Ovary (tissue), 3 donors: ENCODE measurements around the gene THSD7A.

Experiments
- POLR2A ChIP-seq: fragments of 450-650 bp; IDR thresholded peaks from one replicate; pipeline ENCODE4 v1.6.1; 2017; ENCODE audit warnings: antibody characterized with exemption, mild to moderate bottlenecking, moderate library complexity
- TF ChIP-seq, protein P1 (sequence below), 3 donors: fragments of 450-650 bp in 2 of 3; fragments of 200-600 bp in 1 of 3; IDR thresholded peaks; one replicate each; pipeline versions ENCODE4 v1.5.1 to v1.8.0; 2016 to 2022; ENCODE audit warnings: antibody characterized with exemption in 3 of 3, mild to moderate bottlenecking in 1 of 3
- donor health status: DM: no; HTN: no; CAD: no.

DNA sequence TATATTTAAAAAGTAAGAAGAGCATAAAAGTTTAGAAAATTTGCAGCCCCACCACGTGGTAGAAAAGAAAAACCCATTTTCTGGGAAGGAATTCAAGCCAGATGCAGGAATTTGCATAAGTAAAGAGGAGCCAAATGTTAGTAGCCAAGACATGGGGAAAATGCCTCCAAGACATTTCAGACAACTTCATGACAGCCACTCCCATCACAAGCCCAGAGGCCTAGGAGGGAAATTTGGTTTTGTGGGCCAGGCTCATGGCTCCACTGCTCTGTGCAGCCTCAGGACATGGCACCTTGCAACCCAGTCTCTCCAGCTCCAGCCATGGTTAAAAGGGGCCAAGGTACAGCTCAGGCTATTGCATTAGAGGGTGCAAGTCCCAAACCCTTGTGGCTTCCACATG, 411.9 kb downstream of the THSD7A start:
- TF ChIP-seq, protein P1, sequence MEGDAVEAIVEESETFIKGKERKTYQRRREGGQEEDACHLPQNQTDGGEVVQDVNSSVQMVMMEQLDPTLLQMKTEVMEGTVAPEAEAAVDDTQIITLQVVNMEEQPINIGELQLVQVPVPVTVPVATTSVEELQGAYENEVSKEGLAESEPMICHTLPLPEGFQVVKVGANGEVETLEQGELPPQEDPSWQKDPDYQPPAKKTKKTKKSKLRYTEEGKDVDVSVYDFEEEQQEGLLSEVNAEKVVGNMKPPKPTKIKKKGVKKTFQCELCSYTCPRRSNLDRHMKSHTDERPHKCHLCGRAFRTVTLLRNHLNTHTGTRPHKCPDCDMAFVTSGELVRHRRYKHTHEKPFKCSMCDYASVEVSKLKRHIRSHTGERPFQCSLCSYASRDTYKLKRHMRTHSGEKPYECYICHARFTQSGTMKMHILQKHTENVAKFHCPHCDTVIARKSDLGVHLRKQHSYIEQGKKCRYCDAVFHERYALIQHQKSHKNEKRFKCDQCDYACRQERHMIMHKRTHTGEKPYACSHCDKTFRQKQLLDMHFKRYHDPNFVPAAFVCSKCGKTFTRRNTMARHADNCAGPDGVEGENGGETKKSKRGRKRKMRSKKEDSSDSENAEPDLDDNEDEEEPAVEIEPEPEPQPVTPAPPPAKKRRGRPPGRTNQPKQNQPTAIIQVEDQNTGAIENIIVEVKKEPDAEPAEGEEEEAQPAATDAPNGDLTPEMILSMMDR (IDR thresholded peaks at IDR 0.05) = no peak
- TF ChIP-seq POLR2A = no peak
